GM18520 (cell line): Measurements from ENCODE around the gene DHX40.
"Not testable (repeated sequence)": the region's sequence is repeated elsewhere in the genome, so short reads cannot be mapped to it uniquely, and the experiment has no call there.

Experiments
- ATAC-seq: cut with Tn5 transposase; IDR thresholded peaks from one replicate; pipeline ENCODE4 v1.9.1; 2021; ENCODE audit not compliant: unreplicated experiment

The DHX40 gene

GRCh38 chr17:59627770-59628171 lies 62.4 kb downstream of the DHX40 start:
- no peak for ATAC-seq

GRCh38 chr17:59629174-59629573 lies 63.8 kb downstream of the DHX40 start:
- no peak for ATAC-seq

GRCh38 chr17:59631276-59631675 lies 65.9 kb downstream of the DHX40 start:
- no peak for ATAC-seq

- ATAC-seq = no peak
These were observed 67.0 kb downstream of the DHX40 start for GRCh38 chr17:59632398-59632797.

- ATAC-seq = no peak
These were observed 68.4 kb downstream of the DHX40 start for GRCh38 chr17:59633658-59634359.

- ATAC-seq = no peak
These were observed 69.5 kb downstream of the DHX40 start for GRCh38 chr17:59634632-59635541.

GRCh38 chr17:59637611-59638310 lies 72.4 kb downstream of the DHX40 start:
- no peak for ATAC-seq

- no peak for ATAC-seq
These were observed 73.1 kb downstream of the DHX40 start for GRCh38 chr17:59638553-59638952.

GRCh38 chr17:59641799-59642484 lies 76.5 kb downstream of the DHX40 start:
- ATAC-seq = no peak

GRCh38 chr17:59642565-59642964 lies 77.2 kb downstream of the DHX40 start:
- no peak for ATAC-seq

- no peak for ATAC-seq
These were observed 78.0 kb downstream of the DHX40 start for GRCh38 chr17:59643159-59644140.

GRCh38 chr17:59647288-59647687 lies 81.9 kb downstream of the DHX40 start:
- ATAC-seq = no peak

GRCh38 chr17:59649886-59650285 lies 84.5 kb downstream of the DHX40 start:
- no peak for ATAC-seq

- no peak for ATAC-seq
These were observed 85.2 kb downstream of the DHX40 start for GRCh38 chr17:59650642-59651041.

GRCh38 chr17:59651346-59651745 lies 85.9 kb downstream of the DHX40 start:
- ATAC-seq = no peak

GRCh38 chr17:59652119-59652518 lies 86.7 kb downstream of the DHX40 start:
- no peak for ATAC-seq

- ATAC-seq = not testable (repeated sequence)
These were observed 91.2 kb downstream of the DHX40 start for GRCh38 chr17:59656624-59657023.
